Urinary bladder (tissue), 4 donors: ENCODE results near the gene CENATAC. TPM values are rescaled to one million over a fixed set of nuclear protein-coding genes. Genes with fewer than 3 reads are reported as not detected.
"Not testable (repeated sequence)": the region's sequence is repeated elsewhere in the genome, so short reads cannot be mapped to it uniquely, and the experiment has no call there.

Source experiments
- DNase-seq: peaks from one replicate; pipeline ENCODE4 v3.0.0-alpha.2; 2015; ENCODE audit errors: extremely low spot score
- H3K27ac ChIP-seq: one replicate; pipeline ENCODE4 v1.5.1; 2013; ENCODE audit warnings: low read depth, mild to moderate bottlenecking, moderate library complexity
- H3K36me3 ChIP-seq: one replicate; pipeline ENCODE4 v1.6.1; 2013; ENCODE audit warnings: mild to moderate bottlenecking, moderate library complexity; ENCODE audit not compliant: insufficient read depth
- H3K4me1 ChIP-seq: one replicate; pipeline ENCODE4 v1.6.1; 2013; ENCODE audit warnings: mild to moderate bottlenecking, moderate library complexity; ENCODE audit not compliant: insufficient read depth
- H3K4me3 ChIP-seq: one replicate; pipeline ENCODE4 v1.5.1; 2013; ENCODE audit warnings: low read depth, low read length
- WGBS: extraction: QIAGEN DNeasy Blood & Tissue Kit; methylation state at CpG from one replicate; pipeline ENCODE4 v1.1.7; 2013; 5-methylcytosine and 5-hydroxymethylcytosine counted together
- polyA plus RNA-seq: library from polyadenylated mRNA; stranded (reverse); fragments of 200-250 nt; gene quantifications from one replicate; pipeline ENCODE4 v1.2.3, GENCODE V29; 2013
- total RNA-seq: library from RNA; depleted of rRNA; stranded (reverse); fragments of >200 nt; gene quantifications from one replicate; pipeline ENCODE4 v1.2.3, GENCODE V29; 2014
- donor health status: healthy with polysubstance abuse.
- donor health status: healthy.

CENATAC gene
- total and polyA plus RNA-seq, 2 donors, result 12.8 to 34.3 TPM

DNA sequence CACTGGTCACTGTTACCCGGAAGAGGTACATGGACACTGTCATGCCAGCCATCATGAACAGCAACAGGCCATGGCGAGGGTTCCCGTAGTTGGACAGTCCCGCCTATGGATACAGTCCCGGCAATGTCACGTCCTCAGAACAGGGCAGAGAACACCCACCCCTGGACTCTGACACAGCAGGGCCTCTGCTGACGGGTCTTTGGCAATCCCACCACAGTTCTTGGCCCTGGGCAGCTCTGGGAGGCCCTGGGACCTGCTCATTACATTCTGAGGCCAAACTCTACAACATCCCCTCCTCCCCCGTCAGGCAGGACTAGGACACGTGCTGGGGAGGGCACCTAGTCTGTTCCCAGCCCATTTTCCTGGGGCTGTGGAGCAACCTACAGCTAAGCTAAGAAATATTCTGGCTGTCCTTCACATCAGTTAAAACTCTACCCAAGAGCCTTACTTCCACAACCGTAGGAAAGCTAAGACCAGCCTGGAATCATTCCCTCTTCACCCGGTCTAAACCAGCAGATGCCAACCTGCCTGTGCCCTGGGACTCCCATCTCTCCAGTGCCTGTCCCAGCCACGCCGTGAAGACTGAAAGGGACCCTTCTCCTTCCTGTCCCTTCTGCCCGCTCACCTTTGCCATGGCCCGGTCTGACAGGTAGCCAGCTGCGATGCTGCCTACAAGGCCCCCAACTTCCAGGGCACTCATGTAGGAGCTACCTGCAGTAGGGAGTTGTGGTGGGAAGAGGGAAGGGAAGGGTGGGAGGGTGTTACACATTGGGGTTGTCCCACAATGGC is 28.2 kb downstream of the CENATAC start:
- no peaks in the 10 kb centered on the region for H3K4me1 ChIP-seq
- 88% methylated on average over 16 of the region's 16 CpGs for WGBS
- H3K4me3 ChIP-seq, result no peak overlapping the region
- no peak overlapping the region for H3K27ac ChIP-seq
- peaks cover 3% of the 10 kb centered on the region for H3K36me3 ChIP-seq
- no peak for DNase-seq

DNA sequence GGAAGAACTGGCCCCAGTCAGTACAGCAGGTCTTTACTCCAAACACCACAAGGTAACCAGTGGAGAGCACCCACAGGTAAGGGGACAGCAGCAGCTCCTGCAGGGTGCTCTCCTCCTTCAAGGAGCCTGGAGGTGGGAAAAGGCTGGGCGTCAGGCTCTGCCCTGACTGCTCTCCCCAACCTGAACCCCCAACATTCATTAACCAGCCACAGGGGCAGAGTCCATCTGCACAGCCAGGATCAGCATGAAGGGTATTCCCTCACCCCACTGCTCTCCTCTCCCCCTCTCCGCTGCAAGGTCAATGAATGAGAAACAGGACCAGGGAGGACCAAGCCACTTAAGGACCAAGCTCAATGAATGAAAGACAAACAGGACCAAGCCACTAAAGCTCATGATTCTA is 29.0 kb downstream of the CENATAC start:
- H3K4me1 ChIP-seq, result no peaks in the 10 kb centered on the region
- DNase-seq, result no peak
- WGBS, result 91% methylated on average over 2 of the region's 2 CpGs
- H3K36me3 ChIP-seq, result peaks cover 3% of the 10 kb centered on the region
- no peak overlapping the region for H3K27ac ChIP-seq
- H3K4me3 ChIP-seq, result no peak overlapping the region

DNA sequence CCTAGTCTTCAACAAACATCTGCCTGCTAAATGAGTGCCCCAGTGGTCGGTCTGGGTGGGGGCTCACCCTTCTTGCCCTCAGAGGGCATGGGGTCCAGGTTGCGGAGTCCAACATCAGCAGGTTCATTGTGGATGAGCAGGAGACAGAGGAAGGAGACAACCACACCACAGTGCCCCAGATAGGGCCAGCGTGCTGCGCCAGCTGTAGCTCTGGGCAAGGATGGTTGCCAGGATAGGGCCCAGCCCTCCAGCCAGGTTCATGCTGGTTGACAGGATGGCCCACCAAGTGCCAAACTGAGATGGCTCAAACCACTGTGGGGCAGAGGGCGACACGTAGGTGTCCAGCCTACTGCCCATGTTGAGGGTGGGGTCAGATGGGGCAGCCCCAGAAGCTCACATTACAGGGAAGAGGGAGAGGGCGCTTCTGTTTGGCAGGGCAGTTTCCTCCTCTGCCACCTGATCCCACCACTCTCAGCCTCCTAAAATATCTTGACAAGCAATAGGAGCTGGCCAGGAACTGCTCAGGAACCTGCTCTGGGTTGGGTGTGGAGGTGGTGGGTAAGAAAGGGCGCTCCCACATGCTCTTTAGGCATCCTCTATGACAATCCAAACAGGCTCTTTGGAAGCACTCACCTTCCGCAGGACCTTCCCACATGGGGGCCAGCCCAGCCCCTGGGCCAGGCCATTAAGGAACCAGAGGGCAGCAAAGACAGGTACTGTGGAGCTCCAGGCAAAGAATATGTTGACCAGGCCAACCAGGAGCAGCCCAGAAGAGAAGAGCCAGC is 29.8 kb downstream of the CENATAC start:
- Histone ChIP-seq H3K4me1 (no peaks in the 10 kb centered on the region), H3K27ac (no peak overlapping the region), H3K36me3 (peaks cover 3% of the 10 kb centered on the region), H3K4me3 (no peak overlapping the region)
- DNase-seq, result no peak
- WGBS, result 95% methylated on average over 9 of the region's 9 CpGs

DNA sequence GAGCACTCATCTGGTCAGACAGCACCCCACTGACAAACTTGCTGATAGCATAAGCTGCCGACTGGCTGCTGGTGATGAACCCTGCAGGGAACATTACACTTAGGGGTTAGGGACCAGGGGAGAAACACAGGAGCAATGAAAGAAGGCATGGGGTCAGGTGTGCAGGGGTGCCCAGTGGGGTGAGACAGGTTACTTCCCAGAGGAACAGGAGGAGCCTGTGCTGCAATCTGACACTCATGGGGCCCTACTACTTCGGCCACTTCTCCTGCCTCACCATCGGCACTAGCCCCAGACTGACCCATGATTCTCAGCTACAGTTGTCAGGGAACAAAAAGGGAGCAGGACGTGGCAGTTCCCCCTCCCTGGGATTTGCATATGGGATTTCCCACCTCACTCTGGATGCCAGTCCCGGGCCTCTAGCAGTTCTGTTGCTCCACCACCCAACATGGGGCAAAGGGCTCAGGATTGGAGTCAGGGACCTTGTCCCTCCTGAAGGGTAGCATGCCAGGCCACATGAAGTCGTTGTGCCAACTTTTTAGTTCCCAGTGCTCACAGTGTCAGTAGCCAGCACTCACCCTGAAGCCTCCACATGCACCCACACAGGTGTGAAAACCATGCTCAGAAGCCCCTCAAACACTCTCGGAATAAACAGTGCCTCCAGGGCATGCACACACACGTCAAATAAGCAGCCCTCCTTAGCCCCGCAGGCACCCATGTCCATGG is 30.6 kb downstream of the CENATAC start:
- Histone ChIP-seq H3K4me1 (no peaks in the 10 kb centered on the region), H3K36me3 (no peaks in the 10 kb centered on the region), H3K4me3 (no peak overlapping the region), H3K27ac (no peak overlapping the region)
- no peak for DNase-seq
- WGBS, result 84% methylated on average over 9 of the region's 9 CpGs

DNA sequence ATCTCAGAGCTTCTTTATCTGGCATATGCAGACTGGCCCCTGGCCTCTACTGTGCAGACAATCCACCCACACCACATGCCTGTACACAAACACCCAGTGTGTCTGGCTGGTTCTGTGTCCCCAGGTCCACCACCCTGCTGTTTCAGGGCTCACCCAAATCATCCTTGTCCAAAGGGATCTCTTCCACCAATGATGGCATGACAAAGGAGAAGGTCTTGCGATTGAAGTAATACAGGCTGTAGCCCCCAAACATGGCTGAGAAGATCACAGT is 31.1 kb downstream of the CENATAC start:
- DNase-seq, result no peak
- Histone ChIP-seq H3K4me3 (no peak overlapping the region), H3K4me1 (no peaks in the 10 kb centered on the region), H3K36me3 (no peaks in the 10 kb centered on the region), H3K27ac (no peak overlapping the region)
- 93% methylated on average over 1 of the region's 1 CpG for WGBS

DNA sequence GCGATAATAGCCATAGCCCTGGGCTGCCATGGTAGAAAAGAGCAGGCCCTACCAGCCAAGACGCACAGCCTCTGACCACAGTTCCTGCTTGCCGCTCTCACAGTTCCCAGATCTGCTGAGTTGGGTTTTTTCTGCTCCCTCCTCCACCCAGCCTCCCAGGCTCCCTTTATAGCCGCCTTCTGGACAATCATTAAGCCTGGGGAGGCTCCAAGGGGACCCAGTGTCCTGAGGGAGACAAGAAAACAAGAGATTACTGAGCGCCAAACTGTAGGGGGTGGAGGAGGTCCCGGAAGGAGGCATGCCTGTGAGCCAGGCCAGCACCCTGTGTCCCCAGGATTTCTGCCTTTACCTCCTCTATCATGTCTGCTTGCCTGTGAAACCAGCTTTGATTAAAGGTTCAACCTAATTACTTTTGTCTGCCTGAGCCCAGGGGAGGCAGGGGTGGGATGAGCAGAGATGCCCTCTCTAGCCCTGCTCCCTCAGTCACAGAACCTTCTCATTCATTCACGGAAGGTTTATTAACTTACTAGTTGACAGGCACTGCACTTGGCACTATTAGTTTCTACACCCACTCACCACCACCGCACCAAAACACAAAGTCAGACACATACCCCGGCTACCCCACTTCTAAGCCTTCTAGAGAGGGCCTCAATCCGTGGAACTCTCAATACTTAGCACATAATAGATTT is 31.5 kb downstream of the CENATAC start:
- H3K4me3 ChIP-seq, result peak overlapping the region; percentile 62
- H3K27ac ChIP-seq, result no peak overlapping the region
- no peak for DNase-seq
- no peaks in the 10 kb centered on the region for H3K4me1 ChIP-seq
- 71% methylated on average over 10 of the region's 10 CpGs for WGBS
- H3K36me3 ChIP-seq, result no peaks in the 10 kb centered on the region

DNA sequence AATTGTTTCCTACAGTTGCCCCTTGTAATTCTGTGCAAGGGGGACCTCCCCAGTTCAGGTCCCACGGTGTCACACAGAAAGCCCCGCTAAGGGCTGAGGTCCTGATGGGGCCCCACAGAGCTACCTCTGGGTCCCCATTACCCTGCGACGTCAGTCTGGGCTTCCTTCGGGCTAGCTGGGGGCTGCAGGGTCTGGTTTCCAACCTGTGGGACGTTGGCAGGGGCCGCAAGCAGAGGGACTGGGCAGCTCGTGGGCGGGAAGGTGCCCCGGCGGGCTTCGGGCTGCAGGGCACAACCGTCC is 32.0 kb downstream of the CENATAC start:
- no peak for DNase-seq

DNA sequence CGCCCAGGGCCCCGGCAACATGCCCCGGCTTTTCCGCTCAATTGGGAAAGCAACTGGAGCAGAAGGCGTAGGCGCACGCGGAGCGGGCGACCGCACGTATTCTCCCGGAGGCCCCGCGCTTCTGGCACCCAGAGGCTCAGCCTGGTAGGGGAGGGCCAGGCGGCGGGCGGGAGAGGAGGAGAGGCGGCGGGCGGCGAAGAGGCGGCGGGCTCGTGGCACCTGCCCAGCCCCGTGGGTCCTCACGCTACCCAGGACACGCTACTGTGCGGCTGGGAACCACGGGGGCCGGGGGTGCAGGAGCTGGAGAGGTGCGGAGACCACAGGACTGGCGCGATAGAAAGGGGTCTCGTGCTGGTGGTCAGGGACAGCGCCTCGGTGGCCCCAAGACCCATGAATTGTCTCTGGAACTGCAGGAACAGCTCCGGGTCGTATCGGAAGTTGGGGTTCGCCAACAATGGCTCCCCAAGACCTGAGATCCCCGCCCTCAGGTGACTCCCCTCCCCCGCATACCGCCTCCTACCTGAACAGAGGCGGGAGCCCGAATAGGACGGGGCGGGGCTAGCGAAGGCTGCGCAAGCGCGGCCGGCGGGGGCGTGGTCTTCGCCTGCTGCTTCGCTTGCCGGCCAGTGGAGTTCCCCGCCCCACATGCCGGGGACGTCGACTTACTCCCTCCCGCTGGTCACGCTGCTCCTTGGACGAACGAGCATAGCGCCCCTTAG is 32.5 kb downstream of the CENATAC start, which contains the start of gene SLC37A4:
Gene SLC37A4, minus strand, starts transcription at position 549 of the 719 bp plus-strand sequence.
- peak; percentile 90 for DNase-seq
- Histone ChIP-seq H3K4me3 (peak within 1 kb of the TSS; percentile 62), H3K36me3 (no peaks in the 10 kb centered on the region), H3K4me1 (no peaks in the 10 kb centered on the region), H3K27ac (peak within 1 kb of the TSS; percentile 12)
- under 1% methylated on average over 67 of the region's 67 CpGs for WGBS

More for the DNA sequence above, 32.0 kb downstream of the CENATAC start:
- WGBS, result 7% methylated on average over 13 of the region's 13 CpGs
- Histone ChIP-seq H3K4me3 (peak overlapping the region; percentile 62), H3K36me3 (no peaks in the 10 kb centered on the region), H3K4me1 (no peaks in the 10 kb centered on the region), H3K27ac (no peak overlapping the region)

DNA sequence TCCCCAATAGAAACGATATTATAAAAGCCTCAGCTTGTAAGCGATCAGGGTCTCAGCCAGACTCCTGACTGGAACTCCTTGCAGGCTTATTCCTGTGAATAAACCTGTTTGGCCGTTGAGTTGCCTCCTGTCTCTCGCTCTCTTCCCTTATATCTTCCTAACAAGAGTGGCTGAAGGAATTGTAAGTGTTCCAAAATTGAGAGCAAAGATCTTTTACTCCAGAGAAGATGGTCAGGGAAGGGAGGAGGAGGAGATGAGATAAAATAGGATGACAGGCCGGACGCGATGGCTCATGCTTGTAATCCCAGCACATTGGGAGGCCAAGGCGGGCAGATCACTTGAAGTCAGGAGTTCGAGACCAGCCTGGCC is 34.0 kb downstream of the CENATAC start:
- no peaks in the 10 kb centered on the region for H3K36me3 ChIP-seq
- no peak overlapping the region for H3K4me3 ChIP-seq
- H3K27ac ChIP-seq, result no peak overlapping the region
- WGBS, result 80% methylated on average over 9 of the region's 9 CpGs
- H3K4me1 ChIP-seq, result no peaks in the 10 kb centered on the region
- DNase-seq, result no peak

DNA sequence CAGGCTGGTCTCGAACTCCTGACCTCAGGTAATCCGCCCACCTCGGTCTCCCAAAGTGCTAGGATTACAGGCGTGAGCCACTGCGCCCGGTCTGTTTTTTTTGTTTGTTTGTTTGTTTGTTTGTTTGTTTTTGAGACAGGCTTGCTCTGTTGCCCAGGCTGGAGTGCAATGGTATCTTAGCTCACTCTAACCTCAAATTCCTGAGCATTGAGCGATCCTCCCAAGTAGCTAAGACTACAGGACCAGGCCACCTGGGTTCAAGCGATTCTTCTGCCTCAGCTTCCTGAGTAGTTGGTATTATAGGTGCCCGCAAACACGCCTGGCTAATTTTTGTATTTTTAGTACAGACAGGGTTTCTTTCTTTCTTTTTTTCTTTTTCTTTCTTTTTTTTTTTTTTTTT is 35.5 kb downstream of the CENATAC start:
- not testable (repeated sequence) for H3K4me3 ChIP-seq, H3K27ac ChIP-seq, H3K4me1 ChIP-seq, DNase-seq, H3K36me3 ChIP-seq
- WGBS, result 80% methylated on average over 10 of the region's 10 CpGs

DNA sequence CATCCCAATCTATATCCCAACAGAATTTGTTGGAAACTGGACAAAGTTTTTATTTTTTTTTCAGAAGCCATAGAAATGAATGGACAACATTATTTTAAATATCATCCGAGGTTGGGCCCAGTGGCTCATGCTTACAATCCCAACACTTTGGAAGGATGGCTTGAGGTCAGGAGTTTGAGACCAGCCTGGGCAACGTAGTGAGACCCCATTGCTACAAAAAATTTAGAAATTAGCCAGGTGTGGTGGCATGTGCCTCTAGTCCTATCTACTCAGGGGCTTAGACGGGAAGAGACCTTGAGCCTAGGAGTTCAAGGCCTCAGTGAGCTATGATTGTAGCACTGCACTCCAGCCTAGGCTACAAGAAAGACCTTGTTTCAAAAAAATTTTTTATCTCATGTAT is 36.9 kb downstream of the CENATAC start:
- 84% methylated on average over 3 of the region's 3 CpGs for WGBS
- no peak for DNase-seq
- H3K4me1 ChIP-seq, result no peaks in the 10 kb centered on the region
- no peak overlapping the region for H3K27ac ChIP-seq
- no peak overlapping the region for H3K4me3 ChIP-seq
- no peaks in the 10 kb centered on the region for H3K36me3 ChIP-seq

DNA sequence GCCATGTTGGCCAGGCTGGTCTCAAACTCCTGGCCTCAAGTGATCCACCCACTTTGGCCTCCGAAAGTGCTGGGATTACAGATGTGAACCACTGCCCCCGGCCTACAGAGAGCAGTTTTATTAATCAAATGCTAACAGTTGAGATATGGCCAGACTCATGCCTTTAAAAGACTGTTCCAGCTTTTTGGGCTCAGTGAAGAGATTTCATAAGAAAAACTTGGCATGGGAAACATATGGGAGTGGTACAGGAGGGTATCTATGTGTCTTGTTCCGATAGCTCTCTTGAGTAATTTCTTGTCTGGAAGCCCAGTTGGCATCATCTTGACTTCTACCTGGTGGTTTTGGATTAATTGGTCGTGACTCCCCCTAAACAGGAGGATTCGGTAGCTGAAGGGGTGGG is 40.9 kb downstream of the CENATAC start:
- Histone ChIP-seq H3K27ac (no peak overlapping the region), H3K4me3 (no peak overlapping the region), H3K4me1 (no peaks in the 10 kb centered on the region), H3K36me3 (no peaks in the 10 kb centered on the region)
- 77% methylated on average over 5 of the region's 5 CpGs for WGBS
- DNase-seq, result no peak

DNA sequence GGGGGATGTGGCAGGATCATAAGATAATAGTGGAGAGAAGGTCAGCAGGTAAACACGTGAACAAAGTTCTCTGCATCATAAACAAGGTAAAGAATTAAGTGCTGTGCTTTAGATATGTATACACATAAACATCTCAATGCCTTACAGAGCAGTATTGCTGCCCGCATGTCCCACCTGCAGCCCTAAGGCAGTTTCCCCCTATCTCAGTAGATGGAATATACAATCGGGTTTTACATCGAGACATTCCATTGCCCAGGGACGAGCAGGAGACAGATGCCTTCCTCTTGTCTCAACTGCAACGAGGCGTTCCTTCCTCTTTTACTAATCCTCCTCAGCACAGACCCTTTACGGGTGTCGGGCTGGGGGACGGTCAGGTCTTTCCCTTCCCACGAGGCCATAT is 41.5 kb downstream of the CENATAC start:
- not testable (repeated sequence) for H3K4me1 ChIP-seq, DNase-seq, H3K4me3 ChIP-seq, H3K27ac ChIP-seq, H3K36me3 ChIP-seq
- WGBS, result 20% methylated on average over 11 of the region's 11 CpGs
